Nucleus accumbens (tissue), 56 donors: ENCODE measurements around the gene NEGR1.

Experiments
- DNase-seq, 56 donors: peaks; one replicate each; lab custom pipeline; 2025; lab: John Stamatoyannopoulos, UW

NEGR1 gene

GRCh38 chr1:71651214-71651613 lies 631.1 kb downstream of the NEGR1 start:
- no peak for DNase-seq

GRCh38 chr1:71650119-71650518 lies 632.2 kb downstream of the NEGR1 start:
- no peak for DNase-seq

- no peak for DNase-seq
Observed at GRCh38 chr1:71649608-71650007, 632.7 kb downstream of the NEGR1 start.

DNA sequence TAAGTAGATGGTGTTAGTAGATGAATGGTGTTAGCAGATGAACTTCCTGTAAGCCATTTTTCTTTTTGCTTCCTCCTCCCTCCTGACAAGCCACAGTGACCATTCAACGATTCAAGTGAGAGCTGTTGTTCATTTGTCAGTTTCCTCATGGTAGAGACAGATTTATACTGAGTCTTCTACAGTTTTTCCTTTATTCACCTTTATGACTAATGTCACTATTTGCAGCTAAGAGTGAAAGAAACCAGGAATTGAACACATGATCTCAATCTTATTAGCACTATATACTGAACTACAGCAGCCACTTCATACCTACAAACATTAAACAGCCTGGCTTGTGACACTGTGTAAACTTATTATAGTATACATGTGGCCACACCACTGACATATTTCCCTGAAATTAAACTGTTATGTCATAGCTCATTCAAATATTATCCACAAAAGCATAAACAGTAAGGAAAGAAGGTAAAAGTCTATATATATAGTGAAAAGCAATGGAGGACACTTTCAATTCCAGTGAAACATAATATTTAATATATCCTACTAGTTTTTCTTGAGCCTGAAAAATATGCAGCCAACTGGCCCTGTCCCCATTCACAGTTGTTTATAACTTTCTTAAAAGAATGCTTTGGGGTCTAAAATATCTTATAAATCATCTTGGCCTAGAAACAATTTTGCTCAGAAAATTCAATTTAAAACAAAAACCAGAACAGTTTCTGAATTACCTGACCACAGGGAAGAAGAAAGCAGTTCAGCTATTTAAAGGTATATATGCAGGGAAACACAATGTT lies 634.6 kb downstream of the NEGR1 start:
- DNase-seq = no peak

DNA sequence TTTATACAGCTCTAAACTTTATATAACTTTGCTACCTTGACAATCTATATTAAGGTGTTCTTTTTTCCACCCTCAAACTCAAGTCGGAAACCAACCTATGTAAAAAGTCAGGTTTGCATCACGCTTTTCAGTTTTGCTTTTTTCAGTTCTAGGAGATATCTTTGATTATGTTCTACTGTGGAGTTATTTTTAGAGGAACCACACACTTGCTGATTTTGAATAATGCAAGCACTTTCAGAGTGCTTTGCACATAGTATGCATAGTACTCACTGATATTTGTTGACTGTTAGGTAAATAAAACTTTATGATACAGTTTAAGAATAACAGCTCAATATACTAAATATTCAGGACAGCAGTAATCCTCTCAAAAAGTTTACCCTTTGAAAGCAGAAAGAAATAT lies 637.3 kb downstream of the NEGR1 start:
- DNase-seq = no peak

GRCh38 chr1:71641903-71642302 lies 640.4 kb downstream of the NEGR1 start:
- no peak for DNase-seq

DNA sequence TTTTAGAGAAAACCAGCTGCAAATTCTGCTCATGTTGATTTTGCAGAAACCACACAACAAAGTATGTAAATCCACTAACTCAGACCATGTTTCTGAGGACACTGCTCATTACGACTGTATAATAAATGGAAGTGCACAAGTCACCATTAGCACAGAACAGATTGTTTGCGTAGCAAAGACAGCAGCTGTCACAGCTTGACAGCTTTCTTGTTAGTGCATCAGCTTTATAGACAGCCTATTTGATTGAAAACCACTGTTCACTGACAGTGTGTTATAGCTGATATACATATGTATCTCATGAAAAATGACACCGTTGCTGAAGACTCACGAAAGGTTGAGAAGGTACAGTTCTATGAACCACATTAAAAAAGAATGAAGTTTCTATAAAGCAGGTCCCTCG lies 641.3 kb downstream of the NEGR1 start:
- no peak for DNase-seq

- no peak for DNase-seq
Observed at GRCh38 chr1:71640116-71640515, 642.2 kb downstream of the NEGR1 start.

- DNase-seq = no peak
Observed at GRCh38 chr1:71638081-71638766, 644.1 kb downstream of the NEGR1 start.

GRCh38 chr1:71635568-71635967 lies 646.8 kb downstream of the NEGR1 start:
- DNase-seq = no peak

- DNase-seq = no peak
Observed at GRCh38 chr1:71634159-71634558, 648.2 kb downstream of the NEGR1 start.

GRCh38 chr1:71630073-71630472 lies 652.3 kb downstream of the NEGR1 start:
- DNase-seq = no peak

- DNase-seq = no peak
Observed at GRCh38 chr1:71625004-71625403, 657.3 kb downstream of the NEGR1 start.

- DNase-seq = no peak
Observed at GRCh38 chr1:71623888-71624287, 658.5 kb downstream of the NEGR1 start.

DNA sequence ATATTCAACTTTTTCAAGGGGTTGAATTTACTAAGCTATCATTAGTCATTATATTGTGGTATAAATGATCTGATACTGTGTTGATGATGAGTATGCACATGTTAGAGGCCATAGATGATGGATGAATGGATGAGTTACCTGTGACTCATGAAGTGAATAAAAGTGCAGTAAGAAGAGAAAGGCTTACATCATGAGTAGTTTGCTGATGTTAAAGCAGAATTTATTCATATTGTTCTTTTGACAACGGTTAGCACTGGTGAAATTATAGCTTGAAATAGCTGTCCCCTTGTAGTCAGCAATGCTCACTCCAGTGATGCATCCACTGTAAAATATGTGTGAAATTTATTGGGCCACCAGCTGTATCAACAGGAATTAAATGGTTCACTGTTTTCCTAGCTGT lies 660.6 kb downstream of the NEGR1 start:
- DNase-seq = no peak

DNA sequence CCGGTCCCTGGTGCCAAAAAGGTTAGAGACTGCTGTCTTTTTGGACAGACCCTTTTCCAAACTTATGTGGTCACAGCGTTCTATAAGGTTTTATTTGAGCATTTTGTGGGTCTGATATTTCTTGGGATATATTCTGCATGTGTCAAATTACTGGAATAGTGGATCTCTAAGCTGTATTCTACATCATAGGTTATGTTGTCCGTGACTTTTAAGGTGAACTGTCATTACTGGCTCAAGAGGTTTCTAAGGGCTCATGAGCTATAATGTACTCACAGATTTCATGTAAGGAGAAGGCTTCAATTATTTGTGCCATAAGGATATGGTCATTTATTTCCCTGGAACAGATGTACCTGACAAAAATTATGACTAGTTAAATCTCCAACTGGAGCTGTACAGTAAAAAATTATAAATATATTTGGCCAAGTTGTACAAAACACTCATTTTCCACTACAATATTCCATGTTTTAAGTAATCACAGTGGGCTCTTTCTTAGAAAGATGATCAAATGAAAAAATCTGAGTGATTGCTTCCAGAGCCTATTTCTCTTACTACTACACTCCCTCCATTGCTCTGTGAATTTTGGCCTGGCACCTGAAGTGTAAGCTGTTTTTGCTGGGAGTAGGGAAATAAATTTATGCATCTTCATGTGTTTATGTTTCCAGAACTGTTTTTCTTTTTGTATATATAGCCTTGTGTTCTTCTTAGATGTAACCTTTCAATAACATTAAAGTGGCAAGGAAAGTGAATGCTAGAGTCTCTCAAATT lies 663.4 kb downstream of the NEGR1 start:
- DNase-seq = no peak

DNA sequence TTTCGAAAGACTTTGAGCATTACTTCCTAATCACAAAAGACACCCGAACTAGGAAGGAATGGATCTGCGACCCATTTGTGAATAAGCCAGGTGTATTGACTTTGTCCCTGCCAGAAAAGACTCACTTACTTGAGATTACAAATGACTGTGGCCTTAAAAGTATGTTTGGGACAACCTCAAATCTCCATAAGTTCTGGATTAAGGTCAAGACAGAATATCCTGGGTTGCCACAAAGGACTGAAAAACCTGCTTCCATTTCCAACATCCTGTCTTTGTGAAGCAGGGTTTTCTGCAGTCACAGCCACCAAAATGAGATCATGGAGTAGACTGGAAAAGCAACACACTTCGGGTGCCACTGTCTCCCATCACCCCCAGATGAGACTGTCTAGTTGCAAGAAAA lies 664.1 kb downstream of the NEGR1 start:
- DNase-seq = no peak

GRCh38 chr1:71610476-71610875 lies 671.9 kb downstream of the NEGR1 start:
- DNase-seq = no peak

GRCh38 chr1:71603044-71603776 lies 679.1 kb downstream of the NEGR1 start:
- no peak for DNase-seq

DNA sequence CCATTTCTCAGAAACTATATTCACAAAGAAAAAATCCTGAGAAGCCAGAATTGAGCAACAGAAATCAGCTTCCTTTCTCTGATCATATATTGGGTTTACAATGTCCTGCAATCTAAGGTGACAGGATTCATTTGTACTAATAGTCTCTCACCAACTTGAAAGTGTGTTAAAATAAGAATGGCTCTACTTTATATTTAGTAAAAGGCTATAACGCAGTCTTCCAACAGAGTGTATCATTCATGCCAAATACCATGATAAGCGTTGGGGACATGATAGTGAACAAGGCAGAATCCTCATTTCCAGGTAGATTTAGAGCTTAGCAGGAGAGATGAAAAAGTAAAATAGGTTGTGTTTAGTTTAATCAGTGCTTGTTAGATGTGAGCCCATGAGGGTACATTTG lies 682.3 kb downstream of the NEGR1 start:
- DNase-seq = no peak

DNA sequence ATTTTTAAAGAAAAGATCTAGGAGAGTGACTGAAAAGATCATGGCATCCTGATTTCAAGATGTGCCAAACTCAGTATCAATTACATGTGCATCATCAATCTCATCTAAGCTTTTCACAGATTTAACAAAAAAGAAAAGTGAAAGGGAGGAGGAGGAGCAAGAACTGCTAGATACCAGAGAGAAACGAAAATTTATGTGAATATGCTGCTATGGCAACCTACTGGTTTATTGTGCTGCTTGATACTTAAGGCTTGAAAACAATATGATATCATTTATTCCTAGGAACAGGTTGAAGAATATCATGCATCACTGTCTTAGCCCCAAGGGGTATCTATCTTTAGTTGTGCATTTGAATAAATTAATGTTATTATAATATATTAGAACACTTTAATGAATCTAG lies 683.0 kb downstream of the NEGR1 start:
- no peak for DNase-seq
